DND-41 (cell line): ENCODE results near the gene KANTR.
"Not testable (repeated sequence)": the region's sequence is repeated elsewhere in the genome, so short reads cannot be mapped to it uniquely, and the experiment has no call there.

ENCODE experiments used
- ATAC-seq: fragments of 200-7000 bp; cut with Tn5 transposase; 3 replicates; pipeline ENCODE4 v1.9.1; 2021; ENCODE audit warnings: low read depth; ENCODE audit not compliant: insufficient read depth
- DNase-seq: peaks from one replicate; pipeline ENCODE4 v3.0.0-alpha.2; 2020
- H2AFZ ChIP-seq: 2 replicates; pipeline ENCODE4 v1.6.0; 2012; ENCODE audit warnings: low read depth, low read length
- H3K27ac ChIP-seq: 2 replicates; pipeline ENCODE4 v1.5.1; 2012; ENCODE audit warnings: low read length, inconsistent platforms
- H3K27me3 ChIP-seq: fragments of 200-600 bp; sonication (generic); 2 replicates; pipeline ENCODE4 v1.6.0; 2012; ENCODE audit warnings: low read length, mild to moderate bottlenecking, inconsistent platforms; ENCODE audit not compliant: insufficient read depth, poor library complexity
- H3K36me3 ChIP-seq: 2 replicates; pipeline ENCODE4 v1.5.1; 2012; ENCODE audit warnings: low read length, inconsistent platforms; ENCODE audit not compliant: insufficient read depth
- H3K4me1 ChIP-seq: 2 replicates; pipeline ENCODE4 v1.5.1; 2012; ENCODE audit warnings: mild to moderate bottlenecking, low read length; ENCODE audit not compliant: insufficient read depth
- H3K4me2 ChIP-seq: 2 replicates; pipeline ENCODE4 v1.6.0; 2012; ENCODE audit warnings: mild to moderate bottlenecking, moderate library complexity, low read length, inconsistent platforms; ENCODE audit not compliant: insufficient read depth
- H3K4me3 ChIP-seq, 2 experiments: fragments of 200-600 bp in 1 of 2; shearing (Covaris generic) in 1 of 2; 2 replicates each; pipeline ENCODE4 v1.5.1; 2012 to 2016; ENCODE audit warnings: inconsistent platforms in 2 of 2, low read length in 2 of 2, mild to moderate bottlenecking in 2 of 2, low read depth in 1 of 2, moderate library complexity in 1 of 2
- H3K79me2 ChIP-seq: 2 replicates; pipeline ENCODE4 v1.6.0; 2012; ENCODE audit warnings: low read length, inconsistent platforms; ENCODE audit not compliant: insufficient read depth
- H3K9ac ChIP-seq: 2 replicates; pipeline ENCODE4 v1.6.0; 2012; ENCODE audit warnings: low read depth, mild to moderate bottlenecking, inconsistent platforms, low read length, moderate library complexity
- H3K9me3 ChIP-seq: 2 replicates; pipeline ENCODE4 v1.5.1; 2012; ENCODE audit warnings: low read length, moderate library complexity, mild to moderate bottlenecking, inconsistent platforms; ENCODE audit not compliant: insufficient read depth, severe bottlenecking
- H4K20me1 ChIP-seq: 2 replicates; pipeline ENCODE4 v1.6.0; 2012; ENCODE audit warnings: low read length; ENCODE audit not compliant: insufficient read depth
- EZH2 ChIP-seq: IDR thresholded peaks from 3 replicates; pipeline ENCODE4 v1.6.1; 2012; ENCODE audit warnings: borderline replicate concordance, low read depth, mild to moderate bottlenecking, moderate library complexity, low read length, inconsistent platforms; ENCODE audit not compliant: severe bottlenecking
- TF ChIP-seq, protein P1 (sequence below): IDR thresholded peaks from 2 replicates; pipeline ENCODE4 v1.5.1; 2012; ENCODE audit warnings: borderline replicate concordance, low read length, moderate library complexity, mild to moderate bottlenecking; ENCODE audit not compliant: poor library complexity, severe bottlenecking; ENCODE audit errors: extremely low read depth

KANTR gene

DNA sequence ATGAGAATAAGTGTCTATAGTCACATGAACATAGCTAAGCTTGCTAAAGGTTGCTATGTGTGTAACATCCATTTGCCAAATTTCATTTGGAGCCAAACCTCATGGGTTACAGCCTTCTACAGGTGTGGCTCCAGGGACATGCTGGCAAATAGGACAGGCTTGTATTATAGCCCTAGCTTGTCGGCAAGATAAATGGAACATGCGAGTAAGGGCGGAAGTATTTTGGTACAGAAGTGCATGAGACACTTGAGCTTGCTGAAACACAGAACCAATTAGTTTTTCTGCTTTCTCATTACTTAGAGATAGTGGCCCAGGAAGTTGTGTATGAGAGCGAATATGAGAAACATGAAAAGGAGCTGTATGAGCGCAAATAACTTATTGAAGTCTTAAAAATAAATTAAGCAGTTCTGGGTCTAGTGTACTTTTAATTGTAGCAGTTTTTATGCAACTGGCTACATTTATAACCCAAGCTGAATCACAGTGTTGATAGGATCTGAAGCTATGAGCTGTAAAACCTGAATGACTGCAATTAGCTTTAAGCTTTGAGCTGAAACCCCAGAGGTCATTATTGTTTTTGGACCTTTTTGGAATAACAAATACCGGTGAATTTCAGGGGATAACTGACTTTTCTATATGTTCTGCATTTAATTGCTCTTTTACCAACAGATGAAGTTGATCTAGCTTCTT, 66.5 kb downstream of the KANTR start:
- no peak for DNase-seq
- Histone ChIP-seq H3K27me3 (no peaks in the 10 kb centered on the region), H3K4me1 (no peaks in the 10 kb centered on the region), H4K20me1 (no peaks in the 10 kb centered on the region), H3K4me3 (no peak overlapping the region), H3K27ac (no peak overlapping the region), H2AFZ (no peak overlapping the region), H3K79me2 (no peaks in the 10 kb centered on the region; the same call in 1 of the 2 replicates), H3K36me3 (no peaks in the 10 kb centered on the region), H3K4me2 (no peak overlapping the region), H3K9me3 (no peaks in the 10 kb centered on the region), H3K9ac (no peak overlapping the region)
- no peak for TF ChIP-seq EZH2
- TF ChIP-seq, protein P1, sequence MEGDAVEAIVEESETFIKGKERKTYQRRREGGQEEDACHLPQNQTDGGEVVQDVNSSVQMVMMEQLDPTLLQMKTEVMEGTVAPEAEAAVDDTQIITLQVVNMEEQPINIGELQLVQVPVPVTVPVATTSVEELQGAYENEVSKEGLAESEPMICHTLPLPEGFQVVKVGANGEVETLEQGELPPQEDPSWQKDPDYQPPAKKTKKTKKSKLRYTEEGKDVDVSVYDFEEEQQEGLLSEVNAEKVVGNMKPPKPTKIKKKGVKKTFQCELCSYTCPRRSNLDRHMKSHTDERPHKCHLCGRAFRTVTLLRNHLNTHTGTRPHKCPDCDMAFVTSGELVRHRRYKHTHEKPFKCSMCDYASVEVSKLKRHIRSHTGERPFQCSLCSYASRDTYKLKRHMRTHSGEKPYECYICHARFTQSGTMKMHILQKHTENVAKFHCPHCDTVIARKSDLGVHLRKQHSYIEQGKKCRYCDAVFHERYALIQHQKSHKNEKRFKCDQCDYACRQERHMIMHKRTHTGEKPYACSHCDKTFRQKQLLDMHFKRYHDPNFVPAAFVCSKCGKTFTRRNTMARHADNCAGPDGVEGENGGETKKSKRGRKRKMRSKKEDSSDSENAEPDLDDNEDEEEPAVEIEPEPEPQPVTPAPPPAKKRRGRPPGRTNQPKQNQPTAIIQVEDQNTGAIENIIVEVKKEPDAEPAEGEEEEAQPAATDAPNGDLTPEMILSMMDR: no peak
- no peak for ATAC-seq

DNA sequence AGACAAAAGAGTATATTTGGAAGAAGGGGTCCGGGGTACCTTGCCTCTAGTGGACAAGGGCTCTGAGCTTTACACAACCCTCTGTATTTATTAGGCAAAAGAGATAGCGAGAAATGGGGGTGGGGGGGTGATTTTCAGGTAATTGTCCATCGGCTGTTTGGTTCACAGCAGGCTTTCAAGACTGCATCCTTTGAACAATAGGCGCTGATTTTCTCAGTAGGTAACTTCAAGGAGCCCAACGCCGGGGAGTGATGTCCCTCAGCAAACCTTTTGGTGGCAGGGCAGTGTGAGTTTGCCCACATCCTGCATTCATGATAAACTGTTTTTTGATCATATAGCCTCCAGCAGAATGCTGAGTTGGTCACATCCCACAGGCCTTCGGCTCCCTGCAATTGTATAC, 69.5 kb downstream of the KANTR start:
- DNase-seq (no peak), ATAC-seq (no peak)
- TF ChIP-seq EZH2: no peak
- TF ChIP-seq, protein P1: no peak

DNA sequence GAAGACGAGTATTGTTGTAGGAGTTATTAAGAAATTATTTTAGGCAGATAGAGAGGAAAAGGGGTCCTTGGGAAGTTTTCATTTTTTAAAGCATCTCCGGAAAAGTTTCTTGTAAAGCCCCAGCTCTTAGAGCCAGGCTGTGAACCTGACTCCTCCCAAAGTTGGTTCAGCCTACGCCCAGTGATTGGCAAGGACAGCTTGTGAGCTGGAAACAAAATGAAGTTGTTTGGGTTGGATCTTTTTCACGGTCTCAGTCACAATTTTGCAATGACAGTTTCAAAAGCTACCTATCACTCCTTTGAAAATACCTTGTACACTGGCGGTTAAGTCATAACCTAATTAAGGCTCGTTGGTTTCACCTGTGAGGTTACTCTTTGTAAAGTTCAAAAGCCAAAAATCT, 70.6 kb downstream of the KANTR start:
- not testable (repeated sequence) for H3K9me3 ChIP-seq, H3K4me2 ChIP-seq, H3K27me3 ChIP-seq, H3K79me2 ChIP-seq, DNase-seq, H2AFZ ChIP-seq, H3K9ac ChIP-seq, H3K4me3 ChIP-seq, H3K36me3 ChIP-seq, H3K4me1 ChIP-seq, H3K27ac ChIP-seq, H4K20me1 ChIP-seq, ATAC-seq

More for the DNA sequence above, 69.5 kb downstream of the KANTR start:
- H4K20me1 ChIP-seq: no peaks in the 10 kb centered on the region
- no peak overlapping the region for H3K27ac ChIP-seq
- H3K9ac ChIP-seq: no peak overlapping the region
- no peak overlapping the region for H3K4me2 ChIP-seq
- no peak overlapping the region for H3K4me3 ChIP-seq
- no peaks in the 10 kb centered on the region for H3K27me3 ChIP-seq
- no peak overlapping the region for H2AFZ ChIP-seq
- no peaks in the 10 kb centered on the region for H3K4me1 ChIP-seq
- H3K9me3 ChIP-seq: no peaks in the 10 kb centered on the region
- no peaks in the 10 kb centered on the region for H3K36me3 ChIP-seq
- H3K79me2 ChIP-seq: no peaks in the 10 kb centered on the region; the same call in 1 of the 2 replicates

DNA sequence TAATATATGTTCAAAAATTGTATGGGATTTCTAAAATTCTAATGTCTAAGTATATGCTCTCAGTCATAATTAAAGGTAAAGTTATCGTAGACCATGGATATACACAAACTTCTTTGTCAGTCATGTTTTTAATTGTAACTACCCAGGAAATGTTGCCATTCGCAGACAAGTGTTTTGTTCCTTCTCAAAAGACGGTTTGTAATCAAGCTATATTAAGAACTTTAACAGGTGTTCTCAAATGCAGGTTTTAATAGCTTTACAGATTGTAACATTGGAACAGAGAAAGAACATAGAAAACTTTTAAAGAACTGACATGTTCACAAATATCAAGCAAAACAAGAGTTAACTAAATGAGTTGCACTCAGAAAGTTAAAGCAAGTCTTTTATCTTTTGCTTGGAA, 72.2 kb downstream of the KANTR start:
- ATAC-seq (no peak), DNase-seq (no peak)
- no peak overlapping the region for H3K9ac ChIP-seq
- H3K79me2 ChIP-seq: no peaks in the 10 kb centered on the region
- no peak overlapping the region for H2AFZ ChIP-seq
- TF ChIP-seq, protein P1: no peak
- no peaks in the 10 kb centered on the region for H3K9me3 ChIP-seq
- no peaks in the 10 kb centered on the region for H4K20me1 ChIP-seq
- H3K36me3 ChIP-seq: no peaks in the 10 kb centered on the region
- no peaks in the 10 kb centered on the region for H3K27me3 ChIP-seq
- H3K27ac ChIP-seq: no peak overlapping the region
- H3K4me3 ChIP-seq: no peak overlapping the region
- no peak overlapping the region for H3K4me2 ChIP-seq
- H3K4me1 ChIP-seq: no peaks in the 10 kb centered on the region
